Thoracic aorta (tissue), 2 donors: ENCODE measurements around the gene KLHL2. TPM values are rescaled to one million over a fixed set of nuclear protein-coding genes. Genes with fewer than 3 reads are reported as not detected.

Experiments
- ATAC-seq: fragments of 150-250 bp; one replicate; pipeline ENCODE4 v1.8.0; 2017; ENCODE audit warnings: low read depth; ENCODE audit not compliant: insufficient number of reproducible peaks, low FRiP score
- DNase-seq: peaks from one replicate; pipeline ENCODE4 v3.0.0-alpha.2; 2020; ENCODE audit warnings: low spot score
- H3K27ac ChIP-seq, 2 donors: fragments of 200-600 bp; sonication (generic); 1 replicate in 1 of 2; 2 replicates in 1 of 2; pipeline ENCODE4 v1.5.1; 2016; ENCODE audit warnings: mild to moderate bottlenecking in 2 of 2, moderate library complexity in 2 of 2
- H3K27me3 ChIP-seq: fragments of 200-600 bp; sonication (generic); replicated peaks from 2 replicates; pipeline ENCODE4 v1.6.0; 2016; ENCODE audit warnings: mild to moderate bottlenecking; ENCODE audit not compliant: insufficient read depth
- H3K36me3 ChIP-seq: fragments of 200-600 bp; sonication (generic); one replicate; pipeline ENCODE4 v1.5.1; 2016
- H3K4me1 ChIP-seq, 2 donors: fragments of 200-600 bp; sonication (generic); 1 replicate in 1 of 2; 2 replicates in 1 of 2; pipeline versions ENCODE4 v1.5.1 to v1.6.0; 2016; ENCODE audit warnings: low read depth in 2 of 2, mild to moderate bottlenecking in 1 of 2; ENCODE audit not compliant: control insufficient read depth in 1 of 2
- H3K4me3 ChIP-seq: fragments of 200-600 bp; sonication (generic); 2 replicates; pipeline ENCODE4 v1.5.1; 2016; ENCODE audit warnings: mild to moderate bottlenecking
- H3K9me3 ChIP-seq: fragments of 200-600 bp; sonication (generic); 2 replicates; pipeline ENCODE4 v1.5.1; 2016
- CTCF ChIP-seq: fragments of 200-600 bp; sonication (generic); IDR thresholded peaks from one replicate; pipeline ENCODE4 v1.5.1; 2019; ENCODE audit warnings: antibody characterized with exemption
- total RNA-seq, 2 donors: library from RNA; depleted of rRNA; stranded (reverse); fragments of >200 nt; gene quantifications; one replicate each; pipeline versions ENCODE4 v1.1.0 to v1.2.3, GENCODE V29; 2016

KLHL2 gene
- total RNA-seq, 2 donors from 2014 or later = 13.5 to 48.2 TPM

DNA sequence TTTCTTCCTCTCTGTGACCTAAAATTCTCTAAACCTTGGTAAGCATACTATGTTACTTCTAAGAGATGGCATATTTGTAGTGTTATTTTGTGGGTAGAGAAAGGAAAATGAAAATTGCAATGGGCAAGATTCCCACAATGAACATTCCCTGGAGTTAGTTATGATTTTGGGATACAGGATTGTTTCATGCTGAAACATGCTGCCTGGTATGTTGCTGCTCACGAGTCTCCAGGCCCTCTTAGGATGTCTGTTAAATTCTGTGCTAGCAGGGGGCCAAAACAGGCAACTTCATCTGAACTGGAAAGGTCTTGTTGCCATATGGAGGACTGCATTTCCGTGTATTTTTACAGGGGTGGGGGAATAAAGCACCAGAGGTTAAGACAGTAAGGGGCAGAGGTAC, 101.2 kb downstream of the KLHL2 start:
- no peaks in the 10 kb centered on the region for H3K36me3 ChIP-seq
- no peak for TF ChIP-seq CTCF
- H3K4me3 ChIP-seq = no peak overlapping the region
- H3K9me3 ChIP-seq = no peaks in the 10 kb centered on the region
- no peaks in the 10 kb centered on the region for H3K4me1 ChIP-seq
- ATAC-seq (no peak), DNase-seq (no peak)
- no peaks in the 10 kb centered on the region for H3K27me3 ChIP-seq
- no peak overlapping the region for H3K27ac ChIP-seq

GRCh38 chr4:165309456-165309855, 102.1 kb downstream of the KLHL2 start:
- Histone ChIP-seq H3K27me3 (no peaks in the 10 kb centered on the region), H3K9me3 (no peaks in the 10 kb centered on the region), H3K4me3 (no peak overlapping the region), H3K36me3 (no peaks in the 10 kb centered on the region), H3K4me1 (no peaks in the 10 kb centered on the region), H3K27ac (no peak overlapping the region)
- no peak for ATAC-seq
- TF ChIP-seq CTCF = no peak
- DNase-seq = no peak

DNA sequence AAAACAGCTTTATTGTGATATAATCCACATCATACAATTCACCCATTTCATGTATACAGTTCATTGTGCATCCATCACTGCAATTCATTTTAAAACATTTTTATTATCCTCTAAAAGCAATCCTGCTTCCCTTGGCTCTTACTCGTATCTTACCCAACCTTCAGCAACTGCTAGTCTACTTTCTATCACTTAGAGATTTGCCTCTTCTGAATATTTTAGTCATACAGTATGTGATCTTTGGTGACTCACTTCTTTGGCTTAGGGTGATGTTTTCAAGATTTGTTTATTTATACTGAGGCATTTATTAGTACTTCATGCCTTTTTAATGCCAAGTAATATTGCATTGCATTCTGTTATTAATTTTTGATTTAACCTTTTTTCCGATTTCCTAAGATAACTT, 105.1 kb downstream of the KLHL2 start:
- no peak overlapping the region for H3K27ac ChIP-seq
- TF ChIP-seq CTCF = no peak
- no peaks in the 10 kb centered on the region for H3K4me1 ChIP-seq
- no peak for DNase-seq
- no peak for ATAC-seq
- no peaks in the 10 kb centered on the region for H3K27me3 ChIP-seq
- H3K9me3 ChIP-seq = no peaks in the 10 kb centered on the region
- H3K36me3 ChIP-seq = no peaks in the 10 kb centered on the region
- no peak overlapping the region for H3K4me3 ChIP-seq

- H3K9me3 ChIP-seq = no peaks in the 10 kb centered on the region
- no peak overlapping the region for H3K27ac ChIP-seq
- H3K27me3 ChIP-seq = no peaks in the 10 kb centered on the region
- DNase-seq (no peak), ATAC-seq (no peak)
- TF ChIP-seq CTCF = no peak
- H3K4me3 ChIP-seq = no peak overlapping the region
- H3K36me3 ChIP-seq = no peaks in the 10 kb centered on the region
- no peaks in the 10 kb centered on the region for H3K4me1 ChIP-seq
Measured at GRCh38 chr4:165319030-165319429, 111.7 kb downstream of the KLHL2 start.

DNA sequence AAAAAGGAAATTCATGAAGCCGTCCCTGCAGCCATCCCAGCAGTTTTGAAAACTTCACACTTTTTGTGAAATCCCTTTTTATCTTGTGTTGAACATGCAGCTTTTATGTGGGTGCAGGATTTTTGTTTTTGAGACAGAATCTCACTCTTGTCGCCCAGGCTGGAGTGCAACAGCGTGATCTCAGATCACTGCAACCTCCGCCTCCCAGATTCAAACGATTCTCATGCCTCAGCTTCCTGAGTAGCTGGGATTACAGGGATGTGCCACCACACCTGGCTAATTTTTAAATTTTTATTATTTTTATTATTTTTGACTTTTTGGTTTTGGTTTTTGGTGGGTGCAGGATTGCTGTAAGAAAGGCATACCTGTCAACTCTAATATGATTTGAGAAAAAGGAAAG, 112.1 kb downstream of the KLHL2 start:
- Histone ChIP-seq H3K27ac (no peak overlapping the region), H3K4me1 (no peaks in the 10 kb centered on the region), H3K27me3 (no peaks in the 10 kb centered on the region), H3K4me3 (no peak overlapping the region), H3K9me3 (no peaks in the 10 kb centered on the region), H3K36me3 (no peaks in the 10 kb centered on the region)
- DNase-seq = no peak
- ATAC-seq = no peak
- no peak for TF ChIP-seq CTCF
